ENCODE data around the gene ALK.

ALK gene

DNA sequence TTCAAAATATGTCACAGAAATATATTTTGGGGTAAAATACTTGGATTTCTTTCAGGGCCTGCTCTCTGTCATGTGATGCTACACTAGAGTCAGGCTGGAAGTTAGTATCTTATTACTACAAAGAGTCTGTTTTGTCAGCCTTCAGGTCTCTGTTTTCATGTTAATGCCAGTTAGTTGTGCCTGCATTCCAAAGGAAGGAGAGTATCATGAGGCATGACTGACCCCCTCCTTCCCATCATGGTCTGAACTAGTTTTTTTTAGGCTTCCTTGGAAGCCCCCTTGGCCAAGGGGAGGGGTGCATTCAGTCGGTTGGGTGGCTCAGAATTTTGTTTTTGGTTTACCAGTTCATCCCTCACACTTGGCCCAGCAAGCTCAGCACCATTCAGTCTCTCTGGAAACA, 318.0 kb downstream of the ALK start:
- DNase-seq: no peak

DNA sequence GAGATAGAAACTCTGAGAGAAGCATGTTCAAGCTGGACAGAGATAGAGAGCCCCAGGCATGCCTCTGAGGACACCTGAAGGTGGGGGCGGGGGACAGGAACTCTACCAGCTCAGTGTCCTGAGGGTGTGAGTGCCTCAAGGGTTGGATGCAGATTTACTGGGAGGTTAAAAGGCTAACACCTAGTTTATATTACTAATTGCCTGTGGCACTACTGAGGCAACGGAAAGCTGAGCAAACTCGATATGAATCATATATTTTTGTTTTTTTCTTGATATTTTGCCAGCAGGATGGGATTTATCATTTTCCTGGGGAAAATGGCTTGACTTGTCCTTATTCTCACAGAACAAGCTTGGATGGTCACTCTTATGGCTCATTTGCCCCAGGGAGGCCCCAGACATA, 319.5 kb downstream of the ALK start:
- no peak for DNase-seq

DNA sequence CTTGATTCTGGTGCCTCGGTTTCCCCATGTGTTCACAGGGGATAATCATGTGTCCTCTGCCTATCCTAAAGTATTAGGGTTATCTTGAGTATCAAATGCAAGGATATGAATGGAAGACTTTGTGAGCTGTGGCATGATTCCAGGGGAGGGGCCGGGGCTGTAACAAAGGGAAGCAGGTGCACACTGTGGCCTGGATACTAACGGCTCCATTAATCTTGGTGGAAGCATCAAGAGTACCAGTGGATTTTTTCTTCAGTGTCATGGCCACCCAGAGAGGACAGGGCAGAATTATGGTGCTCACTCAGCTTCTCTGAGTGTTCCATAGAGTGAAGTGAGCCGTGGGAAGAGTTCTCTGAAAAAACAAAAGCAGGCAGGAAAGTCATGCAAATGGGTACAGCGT, 320.1 kb downstream of the ALK start:
- no peak for DNase-seq

DNA sequence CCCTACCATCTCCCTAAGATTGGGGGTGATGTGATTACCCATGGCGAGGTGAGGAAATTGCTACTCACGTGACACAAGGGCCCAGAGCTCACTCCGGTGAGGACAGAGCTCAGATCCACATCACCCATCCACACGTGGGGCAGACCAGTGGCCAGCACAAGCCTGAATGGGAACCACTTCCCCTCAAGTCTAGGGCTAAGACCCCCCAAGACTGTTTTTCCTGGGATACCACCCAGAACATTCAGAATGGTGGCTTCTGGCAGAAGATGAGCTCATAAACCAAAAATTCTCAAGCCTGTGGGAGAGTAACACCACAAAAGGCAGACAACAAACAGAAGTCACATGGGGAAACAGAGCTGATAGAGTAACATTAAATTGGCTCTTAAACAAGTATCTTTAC, 321.4 kb downstream of the ALK start:
- DNase-seq: no peak

DNA sequence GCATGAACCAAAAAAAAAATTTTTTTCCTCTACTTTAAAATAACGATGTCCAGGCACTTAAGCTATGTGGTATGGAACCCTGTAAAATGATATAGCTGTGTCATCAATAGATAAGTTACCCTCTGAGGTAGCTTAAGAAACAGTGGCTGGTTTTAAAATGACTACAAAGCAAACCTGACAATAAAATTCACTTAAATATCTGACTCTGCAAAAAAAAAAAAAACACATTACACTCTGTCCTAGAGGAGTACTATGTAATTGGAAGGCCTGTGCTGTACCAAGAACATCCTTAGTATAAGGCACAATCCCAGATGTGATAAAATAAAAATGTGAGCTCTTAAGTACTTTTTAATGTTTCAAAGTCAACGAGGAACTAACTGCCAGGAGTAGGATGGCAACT, 322.4 kb downstream of the ALK start:
- no peak for DNase-seq

DNA sequence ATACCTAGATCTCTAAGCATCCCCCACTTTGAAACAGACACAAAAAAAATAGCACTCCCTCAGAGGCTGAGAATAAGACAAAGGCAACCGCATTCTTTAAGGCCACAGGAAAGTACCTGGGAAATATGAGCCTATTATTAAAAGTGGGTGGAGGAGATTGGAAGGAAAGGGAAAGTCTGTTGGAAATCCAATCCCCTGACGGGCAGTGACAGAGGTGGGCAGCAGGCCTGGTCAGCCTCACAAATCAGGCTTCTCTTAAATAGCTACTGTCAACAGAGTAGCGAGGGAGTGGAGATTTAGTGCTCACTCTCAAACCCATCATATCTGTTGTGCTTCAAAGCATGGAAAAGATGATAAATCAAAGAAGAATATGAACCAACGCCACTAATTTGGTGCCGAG, 324.4 kb downstream of the ALK start:
- DNase-seq: no peak

DNA sequence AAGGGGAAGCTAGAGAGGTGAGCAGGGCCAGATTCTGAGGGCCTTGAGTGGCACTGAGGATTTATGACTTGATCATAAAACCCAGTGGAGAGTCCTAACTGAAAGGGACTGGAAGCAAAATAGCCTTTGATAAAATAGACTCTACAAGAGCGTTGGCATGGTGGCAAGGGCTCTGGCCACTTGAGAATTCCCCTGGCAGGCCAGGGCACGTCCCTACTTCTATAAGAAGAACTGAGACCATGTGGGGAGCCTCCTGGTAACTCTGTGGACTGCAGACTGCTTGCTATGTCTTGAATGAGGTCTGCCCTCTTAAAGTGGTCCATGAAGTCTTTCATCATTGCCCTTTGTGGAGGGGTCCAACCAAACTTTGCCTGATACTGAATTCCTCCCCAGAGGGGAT, 324.8 kb downstream of the ALK start:
- DNase-seq: no peak

DNA sequence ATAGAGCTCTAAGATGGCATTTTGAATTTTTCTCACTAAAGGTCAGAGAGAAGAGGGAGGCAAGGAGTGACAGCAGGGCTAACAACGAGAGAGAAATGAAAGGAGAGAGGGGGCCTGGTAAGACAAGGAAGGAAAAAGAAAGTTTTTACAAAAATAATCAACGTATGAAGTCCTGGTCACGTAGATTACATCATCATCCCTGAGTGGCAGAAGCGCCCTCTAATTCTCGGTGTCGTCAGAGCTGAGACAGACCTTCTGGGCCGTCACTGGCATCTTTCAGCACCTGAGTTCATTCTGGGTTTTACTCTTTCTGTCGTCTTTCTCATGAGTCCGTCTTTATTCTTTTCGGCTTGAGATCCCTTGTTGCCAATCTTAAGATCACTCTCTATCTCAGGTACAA, 329.8 kb downstream of the ALK start:
- no peak for DNase-seq

DNA sequence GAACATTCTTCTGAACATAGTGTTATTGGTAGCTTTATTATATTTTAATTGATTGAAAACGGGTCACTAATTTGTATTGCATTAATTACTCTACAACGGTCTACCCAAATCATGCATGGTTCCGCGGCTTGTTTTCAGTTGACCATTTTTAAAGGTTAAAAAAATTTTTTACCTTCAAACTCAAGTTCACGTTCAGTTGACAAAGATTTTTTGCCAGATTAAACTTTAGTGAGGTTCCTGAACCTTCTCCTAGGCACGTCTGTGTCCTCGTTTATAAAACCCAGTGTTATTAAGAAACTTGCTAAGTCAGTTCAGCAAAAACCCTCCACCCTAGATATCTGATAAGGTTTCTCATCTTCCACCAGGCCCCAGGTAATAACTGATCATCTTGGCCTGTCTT, 331.2 kb downstream of the ALK start:
- no peak for DNase-seq

DNA sequence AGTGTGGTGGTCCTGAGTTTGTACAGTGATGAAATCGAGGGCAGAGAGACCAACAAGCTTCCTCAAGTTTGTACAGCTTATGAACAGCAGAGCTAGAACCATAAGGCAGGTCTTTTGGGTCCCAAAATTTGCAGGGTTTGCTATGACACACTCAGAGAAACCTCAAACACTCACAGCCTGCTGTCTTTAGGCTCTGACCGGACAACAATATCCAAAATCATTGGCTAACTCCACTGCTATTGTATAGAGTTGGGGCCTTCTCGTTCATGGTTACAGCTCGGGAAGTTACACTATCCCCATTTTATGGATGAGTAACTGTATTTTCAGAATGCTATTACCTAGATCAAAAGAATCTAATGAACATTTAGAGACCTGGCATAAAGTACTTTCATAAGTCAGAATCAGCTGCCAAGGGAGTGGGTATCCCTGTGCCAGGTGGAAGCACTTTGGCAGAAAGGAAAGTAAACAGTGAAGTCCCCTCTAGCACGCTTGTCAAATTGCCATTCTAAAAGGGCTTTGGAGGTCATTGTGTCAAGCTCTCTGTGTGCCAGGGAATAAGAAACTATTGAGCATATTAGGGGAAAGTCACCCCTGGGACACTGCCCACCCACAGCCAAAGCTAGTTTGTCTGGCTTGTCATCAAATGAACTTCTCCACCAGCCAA, 331.8 kb downstream of the ALK start:
- DNase-seq: no peak

DNA sequence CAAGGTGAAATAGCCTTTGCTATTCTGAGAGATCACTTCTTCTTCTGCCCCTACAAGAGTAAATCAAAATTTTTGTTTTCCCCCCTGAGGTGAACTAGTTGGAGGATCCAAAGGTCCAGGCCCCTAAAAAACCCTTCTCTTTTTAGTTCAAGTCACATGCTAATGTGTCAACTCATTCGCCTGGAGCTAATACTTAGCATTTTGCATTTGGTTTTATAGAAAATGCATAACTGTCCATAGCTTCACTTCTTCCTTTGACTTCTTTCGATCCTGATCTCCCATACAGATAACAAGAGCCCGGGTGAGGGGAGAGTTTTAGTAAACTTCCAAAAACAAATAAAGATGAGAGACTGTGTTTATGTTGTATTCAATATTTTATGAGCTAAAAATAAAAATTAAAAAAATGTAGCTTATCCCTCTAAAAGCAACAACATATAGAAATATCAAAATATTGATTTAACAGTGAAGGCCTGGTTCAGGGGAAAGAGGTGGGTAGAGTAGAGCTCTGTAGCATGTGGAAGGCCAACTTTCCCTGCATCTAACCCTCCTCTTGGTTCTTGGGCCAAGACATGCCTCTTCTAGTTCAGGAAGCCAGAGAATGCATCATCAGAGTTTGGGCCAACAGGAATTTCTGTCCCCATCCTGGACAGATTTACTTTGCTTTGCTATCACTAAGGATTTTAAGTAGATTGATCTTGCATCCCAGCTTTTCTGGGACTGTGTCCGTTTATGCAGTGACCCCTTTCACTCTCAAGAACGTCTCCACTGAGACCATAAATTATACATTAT, 333.8 kb downstream of the ALK start:
- no peak for DNase-seq

DNA sequence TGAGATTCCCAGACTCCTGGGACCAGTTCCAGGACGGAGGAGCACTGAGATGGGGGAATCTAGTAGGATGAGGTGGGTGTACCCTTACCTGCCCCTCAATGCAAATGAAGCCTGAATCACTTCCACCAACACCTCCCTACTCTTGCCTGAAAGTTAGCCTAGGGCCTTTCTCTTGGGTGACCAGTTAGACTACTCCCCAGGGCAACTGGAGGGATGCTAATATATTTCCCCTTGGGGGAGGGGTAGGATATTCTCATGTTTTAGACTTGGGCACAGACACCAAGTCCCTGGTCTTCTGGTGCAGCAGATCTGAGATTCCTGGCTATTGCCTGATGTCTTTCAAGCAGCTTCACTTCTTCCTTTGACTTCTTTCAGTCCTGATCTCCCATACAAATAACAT, 334.5 kb downstream of the ALK start:
- DNase-seq: no peak

DNA sequence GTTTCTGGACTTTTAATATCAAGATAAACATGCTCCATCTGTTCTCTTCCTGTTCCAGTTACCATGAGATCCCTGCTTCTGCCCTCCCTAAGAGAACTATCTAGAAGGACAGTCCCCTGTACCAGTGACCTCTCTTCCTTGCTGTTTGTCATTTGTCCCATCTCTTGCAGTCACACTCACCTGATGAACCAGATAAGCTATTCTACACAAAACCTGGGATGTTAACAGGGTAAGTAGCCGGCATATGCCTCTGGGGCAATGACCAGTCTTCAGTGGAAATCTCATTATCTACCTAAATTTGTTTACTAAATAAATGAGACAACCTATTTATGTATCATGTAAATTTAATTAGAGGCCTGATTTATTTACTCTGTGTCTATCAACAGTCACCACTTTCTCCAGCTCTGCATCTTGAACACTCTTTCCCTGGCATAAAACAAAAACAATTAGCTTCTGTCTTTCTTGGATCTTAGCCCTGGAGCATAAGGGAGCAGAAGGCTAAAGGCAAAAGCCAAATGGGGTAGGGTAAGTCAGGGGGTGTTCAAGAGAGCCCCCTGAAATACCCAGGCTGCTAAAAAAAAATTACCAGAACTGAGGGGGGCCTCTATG, 337.7 kb downstream of the ALK start:
- no peak for DNase-seq

DNA sequence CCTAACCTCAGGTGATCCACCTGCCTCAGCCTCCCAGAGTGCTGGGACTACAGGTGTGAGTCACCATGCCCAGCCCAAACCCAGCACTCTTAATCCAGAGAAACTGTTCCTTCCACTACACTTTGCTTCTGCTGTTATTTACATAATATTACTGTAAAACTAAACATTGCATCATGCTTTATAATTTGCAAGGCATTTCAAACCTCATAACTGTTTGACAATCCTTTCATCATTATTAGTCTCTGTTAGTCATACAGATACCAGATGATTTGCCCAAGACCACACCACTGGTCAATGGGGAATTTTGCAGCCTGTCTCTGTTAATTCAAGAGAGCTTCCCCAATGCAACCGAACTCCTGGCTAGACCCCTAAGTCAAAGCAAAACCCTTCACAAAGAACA, 338.3 kb downstream of the ALK start:
- DNase-seq: no peak

DNA sequence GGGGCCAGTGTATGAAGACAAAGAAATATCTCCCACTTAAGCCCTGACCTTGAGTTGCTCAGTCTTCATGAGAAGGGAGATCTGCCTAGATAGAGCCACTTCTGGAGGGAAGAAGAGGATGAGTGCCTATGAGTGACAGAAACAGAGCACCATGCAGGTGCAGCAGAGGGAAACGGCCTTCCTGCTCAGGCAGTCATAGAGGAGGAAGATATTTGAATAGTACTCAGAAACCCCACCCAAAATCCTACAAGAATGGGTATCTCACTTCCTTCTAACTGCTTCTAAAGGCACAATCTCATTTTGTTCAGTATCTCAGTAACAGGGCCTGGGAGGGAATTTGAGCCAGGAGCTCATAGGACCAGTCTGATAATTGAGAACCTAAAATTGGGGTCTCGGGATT, 339.3 kb downstream of the ALK start:
- no peak for DNase-seq

DNA sequence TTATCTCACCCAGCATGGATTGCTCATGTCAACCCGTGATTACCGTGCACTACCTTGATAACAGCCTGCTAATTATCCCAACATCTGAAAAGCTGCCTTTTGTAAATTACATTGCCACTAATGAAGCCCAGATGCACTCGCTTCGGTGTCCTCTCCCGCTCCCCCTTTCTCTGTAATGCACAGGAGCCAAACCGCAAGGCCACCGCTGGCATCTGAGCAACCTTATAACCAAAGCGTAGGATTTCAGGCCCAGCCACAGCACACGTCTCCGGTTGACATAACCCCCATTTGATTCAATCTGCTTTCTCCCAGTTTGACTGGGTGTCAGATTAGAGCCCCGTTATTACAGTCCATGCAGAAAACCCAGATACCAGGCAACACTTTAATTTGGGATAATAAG, 341.2 kb downstream of the ALK start:
- DNase-seq: no peak

DNA sequence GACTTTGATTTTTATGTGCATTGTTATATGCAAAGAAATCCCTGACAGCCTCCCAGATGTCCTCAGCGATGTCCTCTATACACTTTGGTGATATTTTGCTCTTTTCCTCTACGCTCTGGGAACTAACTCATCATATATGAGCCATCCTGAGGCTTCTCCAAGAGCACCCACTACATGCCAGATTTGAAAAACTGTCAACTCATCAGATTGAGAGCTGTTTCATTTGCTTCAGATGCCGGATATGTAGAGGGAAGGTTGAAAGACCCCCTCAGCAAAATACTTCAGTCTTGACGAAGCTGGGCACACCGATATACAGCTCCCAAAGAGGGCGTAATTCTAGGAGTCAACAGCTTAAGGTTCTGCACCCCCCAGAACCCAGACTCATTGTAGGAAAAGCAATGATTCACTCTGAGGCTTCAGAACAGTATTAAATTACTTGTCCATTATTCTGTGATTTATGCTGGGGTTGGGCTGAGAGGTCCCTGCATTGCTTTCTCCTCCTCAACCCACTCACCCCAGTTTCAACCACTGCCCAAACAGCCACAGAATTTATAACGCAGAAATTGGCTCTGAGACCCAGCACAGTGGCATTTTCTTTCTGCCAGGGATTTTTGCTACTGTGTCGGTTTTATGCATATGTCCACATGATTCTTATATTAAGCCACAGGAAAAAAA, 341.8 kb downstream of the ALK start:
- no peak for DNase-seq

DNA sequence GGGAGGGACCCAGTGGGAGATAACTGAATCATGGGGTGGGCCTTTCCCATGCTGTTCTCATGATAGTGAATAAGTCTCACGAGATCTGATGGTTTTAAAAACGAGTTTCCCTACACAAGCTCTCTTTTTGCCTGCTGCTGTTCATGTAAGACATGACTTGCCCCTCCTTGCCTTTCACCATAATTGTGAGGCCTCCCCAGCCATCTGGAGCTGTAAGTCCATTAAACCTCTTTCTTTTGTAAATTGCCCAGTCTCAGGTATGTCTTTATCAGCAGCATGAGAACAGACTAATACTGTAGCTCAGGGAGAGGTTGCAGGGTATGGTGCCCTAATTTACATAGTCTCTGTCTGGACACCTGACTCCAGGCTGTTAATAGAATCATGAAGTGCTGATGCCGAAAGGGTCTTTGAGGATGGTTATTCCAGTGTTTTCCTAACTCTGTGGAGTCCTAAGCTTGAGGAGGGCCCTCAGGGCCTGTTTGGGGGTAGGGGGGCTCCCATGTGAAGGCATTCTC, 343.2 kb downstream of the ALK start:
- no peak for DNase-seq

DNA sequence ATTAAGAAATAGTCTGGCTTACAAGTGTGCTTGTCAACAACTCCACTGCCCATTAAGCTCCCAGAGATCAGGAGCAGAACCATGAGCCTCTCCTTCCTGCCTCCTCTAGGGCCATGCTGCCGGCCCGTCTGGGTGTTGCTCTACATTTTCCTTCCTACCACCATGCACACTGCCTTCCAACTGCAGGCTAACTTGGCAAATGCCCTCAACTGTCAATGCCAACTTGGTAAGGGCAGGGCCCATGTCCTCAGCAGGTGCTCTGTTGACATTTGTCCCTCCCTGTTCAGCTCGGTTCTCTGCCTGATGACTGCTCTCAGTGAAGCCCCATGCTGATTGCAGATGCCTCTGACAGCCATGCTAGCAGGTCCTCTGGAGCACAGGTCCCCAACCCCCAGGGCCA, 345.2 kb downstream of the ALK start:
- DNase-seq: no peak

DNA sequence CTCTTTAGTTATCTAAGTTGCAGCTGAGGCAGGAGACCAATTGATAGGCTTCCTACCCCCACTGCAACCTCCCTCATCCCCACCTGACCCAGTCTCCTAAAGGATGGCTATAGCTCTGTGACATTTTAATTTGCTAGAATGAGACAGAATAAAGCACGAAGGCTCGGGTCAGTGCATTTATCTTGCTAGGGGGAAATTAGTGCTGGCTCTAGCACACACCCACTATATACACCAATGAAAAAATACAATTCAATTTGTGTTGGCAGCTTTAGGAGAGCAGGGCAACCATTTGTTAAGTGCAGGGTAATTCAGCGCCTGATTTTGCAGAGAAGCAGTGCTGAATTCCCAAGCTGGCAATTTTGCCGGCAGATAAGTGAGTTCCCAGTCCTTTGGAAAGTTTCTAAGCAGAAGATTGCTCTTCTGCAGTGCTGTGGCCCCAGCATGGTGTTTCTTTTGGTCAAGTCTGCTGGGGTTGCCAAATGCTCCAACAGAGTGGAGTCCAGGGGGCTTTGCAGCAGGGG, 346.0 kb downstream of the ALK start:
- DNase-seq: no peak

DNA sequence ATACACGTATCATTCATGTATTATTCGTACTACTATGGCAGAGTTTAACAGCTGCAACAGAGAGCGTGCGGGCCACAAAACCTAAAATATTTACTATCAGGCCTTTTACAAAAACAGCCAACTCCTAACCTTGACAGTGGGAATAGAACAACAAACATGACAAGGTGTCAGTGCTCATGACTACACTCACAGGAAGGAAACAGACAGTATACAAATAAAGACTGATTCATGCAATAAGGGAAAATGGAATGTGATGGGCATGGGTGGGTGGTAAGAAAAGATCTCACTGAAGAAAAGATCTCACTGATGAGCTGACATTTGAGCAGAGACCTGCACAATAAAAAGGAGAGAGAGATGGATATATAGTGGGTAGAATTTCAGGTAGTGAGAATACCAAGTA, 347.8 kb downstream of the ALK start:
- no peak for DNase-seq

DNA sequence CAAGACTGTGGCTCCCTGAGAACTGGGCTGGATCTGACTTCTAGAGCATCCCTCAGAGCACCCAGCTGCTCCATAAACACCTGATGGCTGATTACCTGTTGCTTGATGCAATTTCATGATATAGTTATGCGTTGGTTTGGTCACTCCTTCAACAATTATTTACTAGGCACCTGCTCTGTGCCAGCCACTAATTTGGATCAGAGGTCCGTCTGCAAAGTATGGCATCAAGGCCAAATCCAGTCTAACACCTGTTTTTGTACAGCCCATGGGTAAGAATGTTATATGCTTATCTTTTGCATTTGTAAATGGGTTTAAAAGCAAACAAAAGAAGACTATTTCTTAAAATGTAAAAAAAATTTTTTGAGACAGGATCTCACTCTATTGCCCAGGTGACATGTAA, 348.2 kb downstream of the ALK start:
- DNase-seq: no peak

DNA sequence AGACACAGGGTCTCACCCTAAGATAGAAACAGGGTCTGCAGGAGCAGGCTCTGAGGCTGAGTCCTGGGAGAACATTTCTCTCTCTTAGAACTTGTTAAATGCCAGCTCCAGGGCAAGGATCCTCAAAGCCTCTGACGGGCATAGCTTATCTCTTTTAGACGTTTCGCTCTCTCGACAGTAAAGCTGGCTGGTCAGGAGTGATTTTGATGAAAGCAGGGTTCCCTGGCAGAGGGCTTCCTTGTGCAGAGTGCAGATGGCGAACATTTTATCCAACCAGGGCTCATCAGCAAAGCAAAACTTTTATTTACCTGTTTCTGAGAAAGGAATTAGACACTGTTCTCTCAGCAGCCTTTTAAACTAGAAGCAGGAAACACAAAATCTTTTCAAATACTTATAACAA, 350.8 kb downstream of the ALK start:
- no peak for DNase-seq

Measured in GF-D8 (cell line).